HG03558 (cell line): Measurements from ENCODE around the gene DLK2.
"Not testable (repeated sequence)": the region's sequence is repeated elsewhere in the genome, so short reads cannot be mapped to it uniquely, and the experiment has no call there.

Experiments
- ATAC-seq: cut with Tn5 transposase; IDR thresholded peaks from one replicate; pipeline ENCODE4 v1.9.1; 2021; ENCODE audit warnings: moderate number of reproducible peaks; ENCODE audit not compliant: unreplicated experiment; ENCODE audit errors: extremely low read depth

Gene DLK2, protein sequence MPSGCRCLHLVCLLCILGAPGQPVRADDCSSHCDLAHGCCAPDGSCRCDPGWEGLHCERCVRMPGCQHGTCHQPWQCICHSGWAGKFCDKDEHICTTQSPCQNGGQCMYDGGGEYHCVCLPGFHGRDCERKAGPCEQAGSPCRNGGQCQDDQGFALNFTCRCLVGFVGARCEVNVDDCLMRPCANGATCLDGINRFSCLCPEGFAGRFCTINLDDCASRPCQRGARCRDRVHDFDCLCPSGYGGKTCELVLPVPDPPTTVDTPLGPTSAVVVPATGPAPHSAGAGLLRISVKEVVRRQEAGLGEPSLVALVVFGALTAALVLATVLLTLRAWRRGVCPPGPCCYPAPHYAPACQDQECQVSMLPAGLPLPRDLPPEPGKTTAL

DNA sequence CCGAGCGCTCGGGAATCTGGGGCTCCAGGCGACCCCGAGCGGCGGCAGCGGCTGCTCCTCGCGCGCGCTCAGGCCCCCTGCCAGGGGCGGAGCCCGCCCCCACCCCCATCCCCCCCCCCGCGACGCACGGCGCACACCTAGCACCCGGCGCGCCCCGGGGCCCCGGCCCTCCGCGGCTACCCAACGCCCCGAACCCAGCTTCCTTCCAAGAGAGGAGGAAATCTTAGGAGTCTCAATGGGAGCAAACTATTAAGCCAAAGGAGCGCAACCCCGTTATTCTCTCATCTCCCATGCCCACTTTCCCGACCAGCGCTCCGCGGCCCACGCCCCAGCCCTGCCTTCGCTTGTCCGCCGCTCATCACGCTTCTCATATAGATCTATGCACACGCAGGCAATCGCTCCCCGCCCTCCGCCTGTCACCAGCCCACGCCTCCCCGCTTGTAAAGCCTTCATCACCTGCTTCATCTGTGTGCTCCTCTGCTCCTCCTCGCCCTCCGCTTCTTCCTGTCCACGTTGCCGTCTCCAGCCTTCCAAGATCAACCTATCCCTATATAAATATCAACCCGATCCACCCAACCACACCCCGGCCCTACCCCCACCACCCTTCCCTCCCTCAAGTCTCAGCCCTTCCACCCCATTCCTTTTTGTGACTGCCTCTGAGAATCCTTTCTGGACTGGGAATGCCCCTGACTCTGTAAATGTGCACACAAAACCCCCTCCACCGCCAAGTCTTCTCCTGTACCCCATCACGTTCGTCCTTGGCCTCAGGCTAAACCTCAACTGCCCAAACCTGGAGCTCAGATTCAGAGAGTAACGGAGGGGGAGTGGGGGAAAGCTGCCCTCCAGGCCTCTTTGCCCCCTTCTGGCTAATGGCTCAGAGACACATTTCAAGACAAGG, at the start of gene DLK2:
DLK2 (minus strand) TSS at position 18 of the 898 bp plus-strand sequence. CDS start 723 bp downstream, outside the sequence.
- ATAC-seq, result no peak

DNA sequence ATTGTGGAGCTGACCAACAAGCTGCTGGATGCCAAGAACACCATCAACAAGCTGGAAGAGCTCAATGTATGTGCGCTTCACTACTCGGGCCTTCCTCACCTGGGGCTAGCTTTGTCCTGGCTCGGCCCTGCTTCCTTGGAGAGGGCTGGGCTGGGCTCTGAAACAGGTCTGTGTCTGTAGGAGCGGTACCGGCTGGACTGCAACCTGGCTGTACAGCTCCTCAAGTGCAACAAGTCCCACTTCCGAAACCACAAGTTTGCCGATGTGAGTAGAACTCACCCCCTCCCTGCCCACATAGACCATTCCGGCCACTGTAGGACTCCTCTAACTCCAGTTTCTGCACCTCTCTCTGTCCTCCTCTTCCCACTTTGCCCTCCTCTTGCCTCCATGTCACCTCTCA, 48.1 kb upstream of the DLK2 start:
- no peak for ATAC-seq

DNA sequence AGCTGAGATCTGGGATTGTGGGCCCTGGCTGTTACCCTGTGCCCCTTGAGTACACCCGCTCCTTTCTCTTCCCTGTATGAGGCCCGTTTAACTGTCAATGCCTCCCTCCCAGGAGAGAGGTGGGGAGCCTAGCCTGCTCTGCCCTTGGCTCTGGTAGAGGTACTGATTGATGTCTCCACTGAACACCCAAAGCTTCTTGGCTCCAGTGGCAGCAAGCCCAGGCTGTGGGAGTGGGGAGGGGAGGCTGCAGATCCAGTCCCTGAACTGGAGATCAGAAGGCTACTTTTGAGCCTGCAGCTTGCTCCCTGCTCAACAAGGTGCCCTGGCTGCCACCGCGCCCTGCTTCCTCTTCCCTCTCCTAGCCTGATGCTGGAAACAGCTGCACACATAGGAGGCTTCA, 47.3 kb upstream of the DLK2 start:
- no peak for ATAC-seq

DNA sequence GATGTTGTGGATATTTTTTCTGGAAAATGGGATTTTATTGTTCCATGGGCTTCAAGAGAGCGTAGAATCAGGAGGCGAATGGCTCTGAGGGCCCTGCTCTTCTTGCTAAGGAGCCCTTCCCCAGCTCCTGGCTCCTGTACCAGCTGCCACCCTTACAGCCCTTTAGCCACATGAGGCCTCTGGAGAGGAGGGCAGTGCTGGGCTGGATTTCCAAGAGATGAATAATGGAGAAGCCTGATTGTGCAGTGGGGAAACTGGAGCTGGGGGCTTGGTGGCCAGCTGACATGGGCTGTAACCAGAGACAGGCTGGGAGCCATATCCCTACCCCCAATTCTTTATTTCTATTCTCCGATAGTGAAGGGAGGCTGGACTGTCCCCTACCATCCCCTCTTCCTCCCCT, 45.6 kb upstream of the DLK2 start:
- ATAC-seq, result no peak

DNA sequence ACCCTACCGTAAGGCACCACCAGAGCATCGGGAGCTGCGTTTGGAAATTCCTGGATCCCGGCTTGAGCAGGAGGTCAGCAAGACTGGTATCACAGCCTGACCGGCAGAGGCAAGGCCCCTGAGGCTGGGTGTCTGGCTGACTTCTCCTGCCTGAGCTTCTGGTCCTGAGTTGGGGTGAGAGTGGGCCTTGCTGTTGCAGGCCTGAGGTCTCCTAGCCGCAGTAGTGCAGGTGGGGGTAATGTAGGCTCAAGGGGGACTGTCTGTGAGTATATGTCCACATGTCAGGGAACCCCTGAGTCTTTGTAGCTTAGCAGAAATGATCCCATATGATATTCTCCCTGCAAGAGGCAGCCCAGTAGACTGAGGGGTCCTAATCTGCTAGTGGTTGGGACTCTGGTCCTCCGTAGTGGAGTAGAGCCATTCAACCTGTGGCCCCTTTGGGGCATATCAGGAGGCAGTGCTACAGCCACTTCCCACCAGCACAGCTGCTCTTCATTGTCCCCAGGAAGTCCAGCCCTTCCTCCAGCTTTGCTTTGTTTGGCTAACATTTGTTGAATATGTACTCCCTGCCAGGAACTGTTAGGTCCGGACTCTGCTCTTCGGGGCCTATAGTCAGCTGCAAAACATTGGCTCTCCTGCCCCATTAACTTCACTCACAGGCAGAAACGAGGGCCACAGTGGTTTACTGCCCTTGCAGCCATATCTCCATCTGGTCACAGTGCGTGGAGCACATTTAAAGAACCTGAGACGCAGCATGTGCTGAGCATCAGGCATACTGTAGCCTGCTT, 43.9 kb upstream of the DLK2 start:
- ATAC-seq, result no peak

DNA sequence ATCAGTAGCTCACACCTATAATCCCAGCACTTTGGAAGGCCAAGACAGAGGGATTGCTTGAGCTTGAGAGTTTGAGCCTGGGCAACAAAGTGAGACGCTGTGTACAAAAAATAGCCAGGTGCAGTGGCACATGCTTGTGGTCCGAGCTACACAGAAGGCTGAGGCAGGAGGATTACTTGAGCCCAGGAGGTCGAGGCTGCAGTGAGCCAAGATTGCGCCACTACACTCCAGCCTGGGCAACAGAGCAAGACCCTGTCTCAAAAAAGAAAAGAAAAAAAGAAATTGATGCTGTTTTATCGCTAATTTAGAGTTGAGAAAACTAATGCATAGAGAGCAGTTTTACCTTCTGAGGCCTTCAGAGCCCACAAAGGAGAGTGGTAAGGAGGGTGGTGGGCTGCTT, 42.9 kb upstream of the DLK2 start:
- not testable (repeated sequence) for ATAC-seq

DNA sequence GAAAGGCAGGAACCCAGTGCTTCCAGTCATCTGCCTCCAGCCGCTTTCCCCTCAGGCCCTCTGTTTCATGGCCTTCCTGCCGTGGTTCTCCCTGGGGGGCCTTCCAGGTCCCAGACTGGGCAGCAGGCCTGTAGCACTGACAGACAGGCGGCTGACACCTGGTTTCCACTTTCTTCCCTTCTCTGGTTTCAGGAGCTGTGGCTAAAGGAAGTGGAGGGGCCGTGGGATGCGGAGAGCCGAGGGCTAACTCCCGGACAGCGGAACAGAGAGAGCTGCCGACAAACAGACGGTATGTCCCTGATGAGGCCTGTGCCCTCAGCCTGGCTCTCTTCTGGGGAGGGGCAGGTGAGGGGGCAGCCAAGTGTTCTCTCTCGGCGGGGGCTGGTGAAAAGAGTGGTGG, 42.3 kb upstream of the DLK2 start:
- no peak for ATAC-seq

DNA sequence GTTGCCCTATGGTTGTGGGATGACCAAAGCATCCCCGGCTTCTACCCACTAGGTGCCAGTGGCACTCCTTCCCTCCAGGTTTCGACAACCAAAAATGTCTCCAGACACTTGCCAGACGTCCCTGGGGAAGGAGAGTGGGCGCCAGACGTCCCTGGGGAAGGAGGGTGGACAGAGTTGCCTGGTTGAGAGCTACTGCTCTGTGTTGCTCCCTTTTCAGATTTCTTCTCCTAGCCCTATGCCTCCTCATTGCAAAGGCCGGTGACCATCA, 41.7 kb upstream of the DLK2 start:
- no peak for ATAC-seq

DNA sequence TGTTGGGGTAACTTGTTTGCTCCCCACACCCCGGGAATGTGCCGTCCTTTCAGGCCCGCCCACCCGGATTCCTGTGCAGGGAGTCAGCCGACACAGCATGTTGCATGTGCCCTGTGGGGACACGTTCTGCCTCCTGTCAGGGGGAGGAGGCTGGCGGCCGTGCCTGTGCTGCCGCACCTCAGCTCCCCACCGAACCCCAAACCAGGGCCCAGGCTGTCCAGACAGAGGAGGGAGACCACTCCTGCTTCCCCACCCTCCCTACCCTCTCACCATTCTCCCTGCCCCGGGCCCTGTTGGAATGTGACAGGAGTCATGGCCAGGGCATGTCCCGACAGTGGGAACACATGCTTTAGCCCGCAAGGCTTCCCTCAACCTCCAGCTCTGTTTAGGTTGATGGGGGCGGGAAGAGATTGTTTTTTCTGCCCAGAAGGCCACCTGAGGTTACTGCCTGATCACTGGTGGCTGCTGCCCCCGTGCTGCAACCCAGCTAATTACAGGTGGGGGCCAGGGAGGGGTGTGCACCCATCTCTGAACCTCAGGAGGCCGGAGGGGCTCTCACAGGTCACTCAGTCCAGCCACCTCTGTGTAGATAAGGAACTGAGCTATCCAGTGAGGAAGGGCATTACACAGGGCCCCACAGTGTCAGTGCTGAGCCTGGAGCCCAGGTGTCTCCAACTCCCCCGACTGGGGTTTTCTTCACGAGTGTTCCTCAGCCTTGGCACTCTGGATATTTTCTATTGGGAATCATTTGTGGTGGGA, 41.2 kb upstream of the DLK2 start:
- no peak for ATAC-seq

DNA sequence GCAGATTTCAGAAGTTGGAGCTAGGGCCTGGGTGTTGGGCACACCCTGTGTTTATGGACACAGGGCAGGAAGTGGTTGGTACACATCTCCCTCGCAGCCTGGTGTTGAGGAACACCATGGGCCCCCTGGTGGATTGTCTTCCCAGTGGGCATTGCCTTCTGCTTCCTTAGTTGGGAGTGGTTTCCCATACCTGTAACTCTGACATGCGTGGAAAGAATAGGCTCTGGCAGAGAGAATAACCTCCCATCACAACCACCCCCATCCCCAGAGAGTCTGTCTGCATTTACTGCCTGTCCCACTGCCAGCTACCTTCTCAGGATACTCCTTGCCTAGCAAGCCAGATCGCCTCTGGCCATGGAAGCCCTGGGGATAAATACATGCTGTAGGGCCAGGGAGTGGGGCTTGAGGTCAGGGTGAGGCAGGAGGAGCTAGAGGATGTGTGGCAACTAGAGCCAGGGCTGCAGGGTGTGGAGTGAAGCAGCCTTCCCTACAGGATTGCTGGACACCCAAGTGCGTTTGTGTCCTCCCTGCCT, 40.1 kb upstream of the DLK2 start:
- ATAC-seq, result no peak

DNA sequence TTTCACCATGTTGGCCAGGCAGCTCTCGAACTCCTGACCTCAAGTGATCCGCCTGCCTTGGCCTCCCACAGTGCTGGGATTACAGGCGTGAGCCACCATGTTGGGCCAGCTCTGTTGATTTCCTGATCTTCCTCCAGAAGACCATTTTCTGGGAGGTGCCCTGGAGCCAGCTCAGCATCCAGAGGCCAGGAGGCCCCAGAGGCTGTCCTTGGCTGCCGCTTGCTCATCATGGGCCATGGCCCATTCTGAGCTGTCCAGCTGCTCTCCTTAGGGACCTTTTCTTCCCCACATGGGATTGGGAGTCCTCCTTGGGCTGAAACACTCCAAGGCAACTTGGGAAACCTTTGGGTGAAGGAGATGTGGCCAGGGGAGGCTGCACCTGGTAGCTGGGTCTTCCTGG, 39.4 kb upstream of the DLK2 start:
- ATAC-seq, result no peak

DNA sequence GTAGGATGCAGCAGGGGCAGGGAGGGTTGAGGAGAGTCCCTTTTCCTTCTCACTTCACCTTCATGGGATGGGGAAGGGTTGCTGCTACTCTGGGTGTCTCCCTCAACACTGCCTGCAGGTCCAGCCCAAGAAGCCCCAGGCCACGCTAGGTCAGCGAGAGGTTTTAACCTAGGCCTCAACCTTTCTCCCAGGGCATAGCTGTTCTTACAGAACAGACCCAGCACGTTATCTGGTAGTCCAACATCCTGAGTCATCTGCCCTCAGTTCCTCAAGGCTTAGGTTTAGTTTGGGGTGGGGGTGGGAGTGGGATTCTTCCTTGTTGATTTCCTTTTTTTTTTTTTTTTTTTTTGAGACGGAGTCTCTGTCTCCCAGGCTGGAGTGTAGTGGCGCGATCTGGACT, 39.0 kb upstream of the DLK2 start:
- no peak for ATAC-seq

DNA sequence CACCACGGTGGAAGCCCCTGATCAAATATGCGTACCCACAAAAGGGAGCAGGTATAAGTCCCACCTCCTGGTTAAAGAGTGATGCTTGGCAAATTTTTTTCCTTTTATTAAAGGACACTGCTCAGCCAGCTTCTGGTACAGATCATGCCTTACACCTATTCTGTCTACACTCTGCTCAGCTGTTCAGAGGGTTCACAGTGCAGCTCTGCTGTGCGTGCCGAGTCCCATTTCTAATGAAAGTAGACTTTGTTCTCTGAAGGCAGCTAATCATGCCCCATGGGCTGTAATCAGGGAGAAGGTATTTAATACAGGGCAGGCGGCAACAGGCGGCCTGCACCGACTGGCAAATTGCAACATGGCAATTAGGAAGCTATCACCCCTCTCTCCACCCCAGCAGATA, 38.5 kb upstream of the DLK2 start:
- no peak for ATAC-seq

DNA sequence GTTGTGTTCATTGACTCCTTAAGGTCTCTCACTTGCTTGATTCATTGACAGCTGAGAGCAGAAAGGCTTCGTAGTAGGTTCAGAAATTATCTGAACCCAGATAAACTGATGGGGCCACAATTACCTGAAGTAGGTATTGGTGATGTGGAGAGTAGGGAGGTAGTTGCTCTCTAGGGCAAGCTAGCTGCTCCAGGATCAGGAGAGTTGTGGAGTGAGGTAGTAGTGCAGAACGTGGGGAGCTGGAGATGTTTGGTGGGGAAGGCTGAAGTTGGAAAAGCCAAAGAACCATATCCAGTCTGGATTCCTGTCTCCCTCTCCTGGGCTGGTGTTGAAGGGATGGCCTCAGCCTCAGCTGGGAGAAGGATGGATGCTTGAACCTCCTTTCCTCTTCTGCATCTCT, 37.9 kb upstream of the DLK2 start:
- no peak for ATAC-seq

DNA sequence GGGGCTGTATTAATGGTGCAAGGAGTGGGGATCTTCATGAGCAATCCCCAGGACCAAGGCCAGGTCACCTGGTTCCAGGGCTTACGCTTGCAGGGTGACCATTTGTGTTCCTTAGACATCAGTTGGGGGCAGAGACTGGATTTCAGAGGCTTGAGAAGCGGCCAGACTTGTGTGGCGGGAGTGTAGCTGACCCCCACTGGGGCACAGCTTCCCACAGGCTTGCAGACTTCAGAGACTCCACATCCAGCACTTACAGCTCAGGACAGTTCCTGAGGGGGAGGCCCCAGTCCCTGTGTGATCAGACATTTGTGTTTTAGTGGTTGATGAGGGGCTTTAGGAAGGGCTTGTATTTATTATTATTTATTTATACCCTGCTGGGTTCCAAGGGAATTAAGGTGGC, 37.3 kb upstream of the DLK2 start:
- no peak for ATAC-seq

DNA sequence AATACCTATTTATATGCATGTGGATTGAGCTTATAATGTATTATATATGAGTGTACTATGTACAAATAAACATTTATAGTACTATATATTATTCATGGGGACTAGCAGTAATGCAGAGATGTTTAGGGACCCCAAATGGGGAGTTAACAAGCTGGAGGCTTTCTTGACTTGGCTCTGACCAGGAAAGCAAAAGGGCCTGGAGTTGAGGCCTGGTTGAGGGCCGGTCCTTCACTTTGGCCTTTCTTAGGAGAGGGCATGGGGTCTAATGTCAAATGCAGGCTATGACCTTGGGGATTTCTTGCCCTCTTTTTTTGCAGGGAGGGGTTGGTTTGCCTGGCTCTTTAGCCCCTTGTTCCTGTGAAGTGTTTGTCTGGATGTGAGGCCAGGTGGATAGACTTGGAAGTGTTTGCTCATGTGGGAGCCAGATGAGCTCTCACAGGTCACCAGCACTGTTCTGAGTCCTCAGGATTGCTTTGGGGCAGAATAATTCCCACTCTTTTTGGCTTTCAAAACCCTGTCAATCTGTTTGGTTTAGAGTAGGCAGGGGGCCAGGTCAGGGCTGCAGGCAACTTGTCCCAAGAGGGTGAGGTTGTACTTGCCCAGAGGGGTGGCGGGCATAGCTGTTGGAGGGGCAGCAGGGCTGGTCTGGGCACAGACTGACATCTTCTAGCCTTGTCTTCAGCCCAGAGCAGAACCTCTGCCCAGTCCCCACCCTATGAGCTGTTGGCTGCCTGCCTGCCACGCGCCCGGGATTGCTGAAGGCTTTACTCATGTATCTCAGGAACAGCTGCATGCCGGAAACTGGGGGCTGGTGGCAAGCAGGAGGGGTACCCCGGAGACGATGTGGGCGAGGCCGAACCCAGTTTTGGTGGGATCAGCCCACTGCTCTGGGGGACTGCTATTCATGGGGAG, 36.7 kb upstream of the DLK2 start:
- no peak for ATAC-seq

DNA sequence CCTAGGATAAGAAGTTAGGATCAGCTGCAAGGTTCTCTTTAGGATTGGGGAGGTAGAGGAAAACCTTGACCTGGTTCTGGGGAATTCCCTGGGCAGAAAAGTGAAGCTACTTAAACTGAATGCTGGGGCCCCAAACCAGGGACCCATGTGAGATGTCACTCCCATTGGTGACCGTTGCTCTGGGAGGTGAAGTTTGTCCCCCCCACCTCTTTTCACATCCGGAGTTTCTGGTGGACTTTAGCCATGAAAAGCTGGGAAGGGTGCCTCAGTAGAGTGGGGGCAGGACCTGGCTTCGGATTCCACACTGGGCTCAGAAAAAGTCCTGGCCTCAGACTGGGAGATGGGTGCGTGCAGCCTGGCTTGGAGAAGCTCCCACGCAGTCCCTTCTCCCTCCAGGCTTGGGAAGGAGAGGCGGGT, 35.2 kb upstream of the DLK2 start:
- no peak for ATAC-seq

DNA sequence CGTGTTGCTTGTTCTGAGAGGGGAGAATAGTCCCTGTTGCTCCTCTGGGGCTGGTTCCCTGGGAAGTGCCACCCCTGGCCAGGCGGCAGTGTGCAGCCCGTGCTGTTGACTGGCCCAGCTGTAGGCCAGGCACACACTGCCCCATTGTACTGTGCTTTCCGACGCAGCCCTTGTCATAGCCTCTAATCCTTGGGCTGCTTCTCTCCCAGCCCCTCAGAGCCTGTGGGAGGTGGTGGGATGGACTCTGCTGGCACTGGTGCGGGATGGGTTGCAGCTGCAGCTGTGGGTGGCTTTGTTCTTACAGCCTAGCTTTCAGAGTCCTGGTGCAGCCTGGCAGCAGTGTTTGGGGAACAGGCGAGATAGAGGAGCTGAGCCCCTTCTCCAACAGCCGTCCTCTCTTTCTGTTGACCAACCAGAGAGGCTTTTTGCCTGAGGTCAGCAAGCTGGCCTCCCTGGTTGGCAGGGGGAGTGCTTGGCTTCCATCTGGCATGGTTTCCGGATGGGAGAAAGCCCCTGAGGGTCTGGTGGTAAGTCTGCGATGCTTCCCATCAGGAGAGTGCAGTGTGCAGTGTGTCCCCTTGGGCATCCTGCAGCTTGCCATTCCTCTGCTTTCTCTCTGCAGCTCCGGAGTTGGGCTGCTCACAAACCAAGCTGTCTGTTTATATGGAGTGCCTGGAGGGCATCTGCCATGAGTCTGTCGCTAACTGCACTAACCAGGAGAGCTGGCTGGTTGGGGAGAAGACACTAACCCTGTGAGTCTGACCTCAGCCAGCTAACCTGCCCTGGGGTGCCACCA, 34.1 kb upstream of the DLK2 start:
- no peak for ATAC-seq
